GDM1 (cell line): Measurements from ENCODE around the gene DENND1A.

Source experiments
- DNase-seq: peaks from one replicate; lab custom pipeline; 2025; lab: John Stamatoyannopoulos, UW

Gene DENND1A

DNA sequence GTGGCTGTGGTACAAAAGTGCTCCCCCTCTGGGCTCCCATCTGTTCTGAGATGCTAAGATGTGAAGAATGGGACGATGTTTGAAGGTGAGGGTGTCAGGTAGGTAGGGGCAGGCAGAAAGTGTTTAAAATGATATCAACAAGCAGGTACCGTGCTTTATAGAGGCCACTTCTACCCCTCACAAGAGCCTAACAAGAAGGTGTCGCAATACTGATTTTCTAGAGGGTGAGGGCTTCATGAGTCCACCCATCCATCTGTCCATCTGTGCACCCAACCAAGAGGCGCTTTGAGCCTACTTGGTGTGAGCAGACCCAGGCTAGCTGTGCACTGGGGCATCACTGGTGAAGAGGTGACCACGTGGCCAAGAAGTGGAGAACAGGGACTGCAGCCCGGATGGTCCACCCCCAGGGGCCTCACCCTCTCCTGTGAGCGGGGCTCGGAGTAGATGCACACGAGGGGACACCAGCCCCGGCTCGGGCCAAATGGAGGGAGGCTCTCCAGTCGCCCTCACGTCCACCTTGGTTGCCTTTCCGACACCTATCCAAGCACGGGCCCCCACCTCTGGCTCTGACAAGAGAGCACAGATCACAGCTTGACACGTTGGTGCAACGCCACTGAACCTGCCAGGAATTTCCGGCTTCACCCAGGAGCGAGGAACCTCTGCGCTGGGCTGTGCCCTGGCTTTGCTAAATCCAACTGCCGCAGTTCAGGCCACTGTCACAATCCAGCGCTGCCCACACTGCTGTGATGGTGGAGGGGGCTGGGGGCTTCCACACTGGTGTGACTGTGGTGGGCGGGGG is 539.4 kb downstream of the DENND1A start:
- no peak for DNase-seq

DNA sequence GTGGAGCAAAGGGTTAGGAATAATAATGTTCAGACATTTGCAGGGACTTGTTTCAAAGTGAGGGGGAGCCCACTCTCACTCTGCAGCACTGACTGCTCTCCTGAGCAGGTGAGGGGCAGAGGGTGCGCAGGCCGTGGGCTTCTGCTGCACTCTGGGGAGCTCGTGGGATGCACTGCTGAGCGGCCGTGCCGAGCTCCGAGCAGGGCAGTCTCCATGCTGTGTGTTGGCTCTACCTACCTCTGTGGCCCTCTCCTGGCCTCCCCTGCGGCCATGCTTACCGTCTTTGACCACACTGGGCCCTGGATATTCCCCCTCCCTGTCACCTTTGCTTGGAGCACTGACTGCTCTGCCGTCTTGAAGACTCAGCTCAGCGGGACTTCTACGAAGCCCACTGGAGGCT is 540.2 kb downstream of the DENND1A start:
- no peak for DNase-seq

DNA sequence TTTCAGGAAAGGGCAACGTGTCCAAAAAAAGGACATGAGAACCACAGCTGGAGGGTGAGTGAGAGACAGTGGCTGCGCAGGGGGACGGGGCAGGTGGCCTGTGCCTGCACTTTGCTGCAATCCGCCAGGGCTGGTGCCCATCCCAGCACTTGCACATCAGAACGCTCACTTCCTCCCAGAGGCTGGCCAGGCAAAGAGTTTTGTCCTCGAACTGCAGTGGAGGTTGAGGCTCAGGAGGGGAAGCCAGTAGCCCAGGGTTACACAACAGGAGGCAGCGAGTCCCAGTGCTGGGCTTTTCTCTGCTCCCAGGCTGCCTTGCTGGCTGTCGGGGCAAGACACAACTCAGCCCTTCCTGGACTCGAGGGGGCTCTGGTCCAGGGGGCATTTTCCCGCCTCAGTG is 540.9 kb downstream of the DENND1A start:
- no peak for DNase-seq

DNA sequence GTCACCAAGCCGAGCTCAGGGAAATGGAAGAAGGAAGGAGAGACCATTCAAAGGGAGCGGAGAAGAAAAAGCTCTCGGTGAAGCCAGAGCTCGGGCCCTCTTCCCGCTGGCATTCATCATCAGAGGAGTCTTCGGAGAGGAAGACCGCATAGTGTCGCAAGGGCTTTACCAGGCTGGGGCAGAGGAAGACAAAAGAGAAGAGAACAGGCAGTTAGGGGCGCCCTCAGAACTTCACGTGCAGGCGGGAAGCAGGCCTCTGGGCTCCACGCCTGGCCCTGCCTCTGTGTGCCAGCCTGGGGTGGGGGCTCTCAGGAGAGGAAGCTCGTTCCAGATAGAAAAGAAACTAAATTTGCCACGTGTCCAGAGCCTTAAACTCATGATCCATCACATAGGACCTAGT is 542.2 kb downstream of the DENND1A start:
- no peak for DNase-seq

DNA sequence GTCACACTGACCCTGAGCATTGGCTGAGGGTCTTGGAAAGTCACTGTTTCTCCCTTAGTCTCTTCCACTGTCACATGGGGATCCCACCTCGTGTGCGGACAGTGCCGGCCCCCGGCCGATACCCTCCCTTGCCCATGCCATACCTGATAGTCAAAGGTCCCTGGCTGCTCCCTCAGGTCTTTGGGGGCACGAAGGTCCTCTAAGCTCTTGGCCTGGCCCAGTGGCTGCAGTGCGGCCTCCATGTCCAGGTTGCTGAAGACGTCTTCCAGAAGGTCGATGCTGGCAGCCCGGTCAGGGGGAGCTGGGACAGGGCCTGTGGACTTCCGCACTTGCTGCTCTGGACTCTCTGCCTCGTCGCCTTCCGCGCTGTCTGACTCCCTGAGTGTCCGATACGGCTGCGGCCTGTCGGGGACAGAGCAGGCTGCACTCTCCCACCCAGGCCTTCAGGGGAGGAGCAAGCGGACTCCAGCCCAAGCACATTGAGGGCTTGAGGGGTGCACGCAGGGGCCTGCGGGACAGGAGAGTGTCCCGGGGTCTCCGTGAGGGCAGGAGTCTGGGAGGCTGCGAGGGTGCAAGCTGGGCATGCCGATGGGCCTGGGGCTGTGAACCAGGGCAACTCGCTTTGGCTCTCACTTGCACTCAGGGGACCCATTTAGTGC is 546.3 kb downstream of the DENND1A start:
- no peak for DNase-seq

DNA sequence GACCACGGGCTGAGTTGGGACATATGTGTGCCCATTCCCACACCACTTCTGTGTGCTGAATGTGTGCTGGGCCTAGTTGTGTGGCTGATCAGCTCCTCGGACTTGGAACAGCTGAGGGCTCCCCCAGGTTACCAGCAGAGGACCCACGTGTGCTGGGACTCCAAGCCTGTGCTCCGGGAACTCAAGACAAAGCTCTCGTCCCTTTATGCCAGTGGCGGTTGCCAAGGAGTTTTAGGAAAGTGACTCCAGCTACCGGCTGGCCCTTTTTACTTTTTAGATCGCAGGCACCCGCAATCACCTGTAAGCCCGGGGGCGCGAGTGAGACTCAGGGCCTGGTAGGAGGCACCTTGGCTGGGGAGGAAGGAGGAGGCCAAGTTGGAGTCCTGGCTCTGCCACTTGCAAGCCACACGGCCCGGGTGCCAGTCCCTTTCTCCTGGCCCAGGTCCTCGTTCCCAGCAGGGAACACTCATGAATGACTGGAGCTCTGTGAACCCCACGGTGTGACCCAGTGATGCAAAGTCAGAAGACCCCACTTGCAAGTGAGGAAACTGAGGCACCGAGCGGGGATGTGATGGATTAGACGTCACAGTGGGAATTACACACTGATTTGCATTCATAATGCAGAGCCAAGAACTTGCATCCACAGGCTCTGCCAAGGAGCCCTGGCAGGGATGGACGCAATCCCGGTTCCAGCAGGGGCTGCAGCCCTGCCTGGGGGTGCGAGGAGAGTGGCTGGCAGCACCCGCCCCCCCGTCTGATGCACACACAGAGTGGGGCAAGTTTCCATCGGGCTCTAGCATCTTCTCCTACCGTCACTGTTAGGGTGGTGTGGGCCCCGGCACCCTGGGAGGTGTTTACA is 547.0 kb downstream of the DENND1A start:
- no peak for DNase-seq

DNA sequence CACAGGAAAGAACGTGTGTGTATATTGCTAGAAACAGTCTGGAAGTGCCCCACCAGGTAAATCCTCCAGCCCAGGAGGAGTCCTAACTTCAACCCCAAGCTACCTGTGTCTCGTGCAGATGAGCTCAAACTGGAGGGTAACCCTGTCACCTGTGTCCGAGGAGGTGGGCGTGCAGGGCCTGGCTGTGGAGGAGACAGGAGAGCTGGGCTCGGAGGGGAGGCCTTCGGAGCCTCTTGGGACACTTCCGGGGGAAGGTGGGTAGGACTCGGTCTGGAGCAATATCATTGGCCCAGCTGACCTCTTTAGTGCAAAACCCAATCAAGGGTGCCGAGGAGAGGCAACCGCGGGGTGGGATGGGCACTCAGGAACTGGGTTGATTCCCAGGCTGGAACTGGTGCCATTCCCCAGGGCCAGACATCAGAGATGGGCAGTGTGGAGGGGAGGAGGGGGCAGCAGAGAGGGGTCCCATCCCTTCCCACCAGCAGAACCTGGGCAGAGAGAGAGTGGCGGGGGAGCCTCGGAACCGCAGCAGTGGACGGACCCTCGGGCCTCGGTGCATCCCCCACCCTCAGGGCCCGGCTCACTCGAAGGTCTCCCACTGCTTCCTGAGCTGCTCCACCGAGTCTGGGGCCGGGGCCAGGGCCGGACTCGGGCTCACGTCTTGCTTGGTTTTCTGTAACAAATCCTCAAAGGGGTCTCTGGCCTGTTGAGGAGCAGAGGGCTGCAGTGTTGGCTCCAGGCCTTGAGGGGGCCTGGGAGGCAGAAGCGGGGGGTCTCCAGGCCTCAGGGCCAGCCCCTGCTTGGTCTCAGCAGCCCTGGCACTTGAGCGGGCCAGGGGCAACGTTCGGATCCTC is 548.8 kb downstream of the DENND1A start:
- no peak for DNase-seq

DNA sequence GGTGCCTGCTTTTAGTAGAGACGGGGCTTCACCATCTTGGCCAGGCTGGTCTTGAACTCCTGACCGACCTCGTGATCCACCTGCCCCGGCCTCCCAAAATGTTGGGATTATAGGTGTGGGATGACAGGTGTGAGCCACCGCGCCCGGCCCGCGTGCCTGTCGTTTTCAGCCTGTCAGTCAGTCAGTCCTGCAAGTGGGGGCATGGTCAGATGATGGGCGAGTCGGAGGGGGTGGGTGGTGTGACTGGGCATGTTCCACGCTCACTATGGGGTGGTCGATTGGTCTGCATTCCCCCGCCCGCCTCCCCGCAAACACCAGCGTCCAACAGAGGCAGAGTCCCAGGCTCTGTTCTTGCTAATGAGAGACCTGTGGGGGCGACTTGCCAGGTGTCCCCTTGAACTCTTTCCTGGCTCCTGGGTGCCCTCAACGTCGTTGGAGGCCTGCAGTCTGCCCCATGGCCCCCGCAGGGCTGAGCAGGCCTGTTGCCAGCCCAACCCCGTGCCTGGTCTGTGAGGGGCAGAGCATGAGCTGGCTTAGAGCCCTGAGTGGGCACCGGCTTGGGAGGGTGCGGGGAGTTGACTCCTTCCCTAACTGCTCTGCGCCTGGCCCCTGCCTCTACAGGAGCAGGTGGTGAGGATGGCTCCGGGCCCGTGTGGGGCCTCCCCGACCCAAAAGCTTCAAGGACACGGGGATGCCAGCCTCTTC is 550.8 kb downstream of the DENND1A start:
- DNase-seq = no peak

DNA sequence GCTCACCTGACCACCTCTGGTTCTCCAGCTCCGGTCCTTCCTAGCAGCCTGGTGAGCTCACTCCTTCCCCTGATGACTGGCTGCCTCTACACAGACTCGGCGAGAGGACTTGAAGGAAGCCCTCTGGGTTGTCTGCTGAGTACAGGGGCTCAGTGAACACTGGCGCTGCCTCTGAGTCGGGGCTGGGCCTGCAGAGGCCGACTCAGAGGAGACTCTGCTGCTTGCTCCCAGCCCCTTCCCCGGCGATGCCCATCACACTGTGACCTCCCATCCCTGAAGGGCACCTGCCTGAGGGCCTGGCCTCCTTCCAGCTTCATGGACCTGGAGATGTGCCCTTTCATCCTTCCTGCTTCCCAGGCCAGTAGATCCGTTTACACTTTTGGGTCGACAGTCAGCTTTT is 551.9 kb downstream of the DENND1A start:
- no peak for DNase-seq

DNA sequence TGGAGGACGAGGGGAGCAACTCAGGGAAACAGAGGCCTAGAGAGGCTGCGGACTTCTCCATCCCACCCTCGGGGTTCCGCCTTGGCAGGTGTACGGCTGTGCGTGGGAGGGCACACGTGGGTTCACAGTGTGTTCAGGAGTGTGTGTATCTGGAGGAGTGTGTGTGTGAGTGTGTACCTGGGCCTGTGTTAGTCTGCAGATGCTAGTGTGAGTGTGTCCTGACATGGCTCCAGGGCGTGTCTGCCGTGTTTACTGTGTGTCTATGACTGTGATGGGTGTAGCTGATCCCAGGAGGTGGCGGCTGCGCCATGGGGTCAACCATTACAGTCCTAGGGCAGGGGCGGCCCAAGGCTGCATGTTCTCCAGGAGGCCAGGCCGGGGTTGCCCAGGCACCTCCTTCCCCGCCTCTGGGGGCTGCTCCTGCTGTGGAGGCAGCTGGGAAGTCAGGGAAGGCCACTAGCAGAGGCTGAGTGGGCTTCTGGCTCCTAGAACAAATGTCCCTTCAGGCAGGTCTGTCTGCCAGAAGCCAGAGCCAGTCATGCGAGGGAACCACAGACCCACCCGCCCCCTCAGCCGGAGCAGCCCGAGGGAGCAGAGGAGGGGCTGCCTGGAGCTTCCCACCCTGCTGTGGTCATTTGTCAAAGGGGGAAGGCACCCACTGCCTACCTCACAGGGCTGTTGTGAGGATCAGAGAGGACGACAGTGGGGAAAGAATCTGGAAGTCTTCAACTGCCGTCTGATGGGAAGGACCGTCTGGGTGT is 552.5 kb downstream of the DENND1A start:
- DNase-seq = no peak

DNA sequence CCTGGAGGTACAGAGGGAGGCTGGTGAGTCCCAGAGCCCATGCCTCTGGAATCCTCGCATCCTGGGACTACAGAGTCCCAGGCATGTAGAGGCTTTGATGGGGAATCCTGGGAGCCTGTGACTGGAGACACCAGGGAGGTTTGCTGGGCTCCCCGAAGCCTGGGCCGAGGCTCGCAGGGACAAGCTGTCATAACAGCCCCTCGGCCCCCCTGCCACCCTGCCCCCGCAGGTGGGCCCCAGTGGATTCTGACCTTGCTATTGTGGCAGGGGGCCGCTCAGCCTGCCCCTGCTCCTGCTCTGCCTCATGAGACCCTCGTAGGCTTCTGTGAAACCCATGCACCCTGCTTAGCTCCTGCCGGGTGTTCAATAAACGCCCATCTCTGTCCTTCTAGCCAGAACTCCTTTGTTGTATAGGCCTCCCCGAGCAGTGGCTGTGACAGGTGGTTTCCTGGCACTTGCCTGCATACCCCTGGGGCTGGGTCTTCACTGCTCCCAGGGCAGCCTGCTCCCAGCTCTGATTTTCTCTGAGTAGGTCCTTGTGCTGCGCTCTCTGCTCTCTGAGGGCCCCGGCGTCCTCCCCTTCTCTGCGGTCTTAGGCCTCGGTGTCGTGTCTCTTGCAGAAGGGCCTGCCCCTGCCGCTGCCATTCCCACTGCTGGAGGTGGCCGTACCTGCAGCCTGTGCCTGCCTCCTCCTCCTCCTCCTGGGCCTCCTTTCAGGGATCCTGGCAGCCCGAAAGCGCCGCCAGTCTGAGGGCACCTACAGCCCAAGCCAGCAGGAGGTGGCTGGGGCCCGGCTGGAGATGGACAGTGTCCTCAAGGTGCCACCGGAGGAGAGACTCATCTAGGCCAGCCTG is 553.5 kb downstream of the DENND1A start:
- DNase-seq = no peak

DNA sequence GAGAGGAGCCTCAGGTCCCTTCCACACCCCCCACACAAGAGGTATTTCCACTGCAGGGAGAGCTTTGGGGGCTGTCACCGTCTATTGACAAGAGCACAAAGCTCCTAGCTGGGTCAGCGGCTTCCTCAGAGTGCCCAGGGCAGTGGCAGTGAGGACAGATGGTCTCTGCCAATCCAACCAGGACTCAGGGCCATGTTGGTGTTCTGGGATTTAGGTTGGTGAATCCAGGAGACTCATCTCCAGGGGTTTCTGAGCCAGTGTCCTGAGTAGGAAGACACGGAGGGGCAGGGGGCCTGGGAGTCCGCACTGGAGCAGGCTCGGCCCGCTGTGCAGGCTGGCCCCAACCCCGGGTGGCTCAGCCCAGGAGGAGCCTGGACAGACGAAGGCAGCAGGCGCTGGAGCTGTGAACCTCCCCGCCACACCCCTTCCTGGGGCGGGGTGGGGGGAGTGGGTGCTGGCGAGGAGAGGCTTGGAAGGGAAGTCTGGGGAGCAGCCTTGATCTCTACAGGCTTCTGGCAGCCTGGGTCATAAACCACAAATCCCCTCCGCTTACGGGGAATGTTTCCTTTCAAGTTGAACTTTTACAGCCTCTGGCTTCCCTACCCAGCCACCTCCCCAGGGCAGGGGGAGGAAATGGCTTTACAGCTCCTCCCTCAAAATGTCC is 554.3 kb downstream of the DENND1A start:
- peak; percentile 78 for DNase-seq

DNA sequence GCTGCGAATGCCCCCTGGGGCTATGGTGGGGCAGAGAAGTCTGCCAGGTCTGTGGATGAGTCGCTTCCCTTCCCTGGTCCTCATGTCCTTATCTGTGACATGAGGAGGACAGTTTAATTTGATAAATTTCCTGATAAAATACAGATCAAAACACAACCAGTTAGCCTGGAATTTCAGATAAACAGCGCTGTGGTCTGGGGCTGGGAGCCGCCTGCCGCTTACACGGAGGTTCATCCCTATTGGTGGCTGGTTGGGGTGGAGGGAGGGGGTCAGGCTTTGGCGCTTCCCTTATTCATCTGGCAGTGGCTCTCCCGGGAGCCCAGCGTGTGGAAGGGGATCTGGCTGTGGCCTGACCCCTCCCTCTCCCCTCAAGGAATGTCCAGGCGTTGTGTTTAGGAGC is 556.0 kb downstream of the DENND1A start:
- DNase-seq = no peak

DNA sequence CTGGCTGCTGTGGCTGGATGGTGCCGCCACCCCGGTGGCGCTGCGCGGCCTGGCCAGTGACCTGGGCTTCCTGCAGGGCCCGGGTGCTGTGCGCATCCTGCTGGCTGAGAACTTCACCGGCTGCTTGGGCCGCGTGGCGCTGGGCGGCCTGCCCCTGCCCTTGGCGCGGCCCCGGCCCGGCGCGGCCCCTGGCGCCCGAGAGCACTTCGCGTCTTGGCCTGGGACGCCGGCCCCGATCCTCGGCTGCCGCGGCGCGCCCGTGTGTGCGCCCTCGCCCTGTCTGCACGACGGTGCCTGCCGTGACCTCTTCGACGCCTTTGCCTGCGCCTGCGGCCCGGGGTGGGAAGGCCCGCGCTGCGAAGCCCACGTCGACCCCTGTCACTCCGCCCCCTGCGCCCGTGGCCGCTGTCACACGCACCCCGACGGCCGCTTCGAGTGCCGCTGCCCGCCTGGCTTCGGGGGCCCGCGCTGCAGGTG is 556.4 kb downstream of the DENND1A start:
- DNase-seq = no peak

DNA sequence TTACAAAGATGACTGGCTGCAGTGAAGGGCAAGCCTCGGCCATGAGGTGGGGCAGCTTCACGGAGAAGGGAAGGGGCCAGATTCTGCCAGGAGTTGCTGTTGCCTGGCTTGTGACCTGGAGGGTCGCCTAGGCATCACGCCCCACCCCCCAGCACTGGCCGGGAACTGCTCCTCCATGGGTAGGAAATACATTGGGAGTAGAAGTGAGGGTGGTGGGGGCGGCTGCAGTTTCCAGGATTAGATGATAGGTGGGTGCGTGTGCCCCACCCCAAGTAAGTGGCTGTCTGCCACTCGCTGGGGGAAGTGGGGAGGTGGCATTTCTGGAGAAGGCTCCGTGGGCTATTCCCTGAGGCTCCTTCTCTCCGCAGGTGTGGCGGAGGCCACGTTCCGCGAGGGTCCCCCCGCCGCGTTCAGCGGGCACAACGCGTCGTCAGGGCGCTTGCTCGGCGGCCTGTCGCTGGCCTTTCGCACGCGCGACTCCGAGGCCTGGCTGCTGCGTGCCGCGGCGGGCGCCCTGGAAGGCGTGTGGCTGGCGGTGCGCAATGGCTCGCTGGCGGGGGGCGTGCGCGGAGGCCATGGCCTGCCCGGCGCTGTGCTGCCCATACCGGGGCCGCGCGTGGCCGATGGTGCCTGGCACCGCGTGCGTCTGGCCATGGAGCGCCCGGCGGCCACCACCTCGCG is 557.0 kb downstream of the DENND1A start:
- no peak for DNase-seq

DNA sequence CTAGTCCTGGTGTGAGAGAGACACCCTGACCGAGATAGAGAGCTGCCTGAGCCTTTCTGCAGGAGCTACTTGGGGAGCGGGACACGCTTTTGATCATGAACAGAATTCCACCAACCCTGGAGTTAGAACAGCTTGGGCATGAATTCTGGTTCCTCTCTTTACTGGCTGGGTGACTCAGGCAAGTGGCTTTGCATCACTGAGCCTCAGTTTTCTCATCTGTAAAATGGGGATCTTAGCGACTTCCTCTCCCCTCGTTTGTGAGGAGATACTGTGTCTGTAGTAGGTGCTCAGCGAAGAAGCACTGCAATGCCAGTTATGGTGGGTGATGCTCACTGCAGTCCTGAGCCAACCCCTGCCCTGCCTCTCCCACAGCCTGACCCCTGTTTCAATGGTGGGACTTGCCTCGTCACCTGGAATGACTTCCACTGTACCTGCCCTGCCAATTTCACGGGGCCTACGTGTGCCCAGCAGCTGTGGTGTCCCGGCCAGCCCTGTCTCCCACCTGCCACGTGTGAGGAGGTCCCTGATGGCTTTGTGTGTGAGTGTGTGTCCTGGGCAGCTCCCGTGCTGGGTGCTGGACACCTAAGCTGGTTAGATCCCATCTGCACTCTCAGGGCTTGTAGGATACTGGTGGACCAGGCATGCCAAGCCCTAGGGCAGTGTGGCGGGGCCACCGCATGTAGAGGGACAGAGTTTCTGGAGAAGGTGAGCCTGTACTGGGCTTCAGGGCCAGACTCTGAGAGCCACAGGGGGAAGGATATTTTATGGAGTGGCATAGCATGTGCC is 557.9 kb downstream of the DENND1A start:
- DNase-seq = no peak

DNA sequence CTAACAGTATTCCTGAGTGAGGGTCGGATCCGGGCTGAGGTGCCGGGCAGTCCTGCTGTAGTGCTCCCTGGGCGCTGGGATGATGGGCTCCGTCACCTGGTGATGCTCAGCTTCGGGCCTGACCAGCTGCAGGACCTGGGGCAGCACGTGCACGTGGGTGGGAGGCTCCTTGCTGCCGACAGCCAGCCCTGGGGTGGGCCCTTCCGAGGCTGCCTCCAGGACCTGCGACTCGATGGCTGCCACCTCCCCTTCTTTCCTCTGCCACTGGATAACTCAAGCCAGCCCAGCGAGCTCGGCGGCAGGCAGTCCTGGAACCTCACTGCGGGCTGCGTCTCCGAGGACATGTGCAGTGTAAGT is 558.7 kb downstream of the DENND1A start:
- DNase-seq = no peak
